ENCODE measurements around the gene PCDHB13.
A peak's percentile ranks its signal among the peaks of the same experiment; 100 is the strongest.
"Not testable (repeated sequence)": the region's sequence is repeated elsewhere in the genome, so short reads cannot be mapped to it uniquely, and the experiment has no call there.

Gene PCDHB13

GRCh38 chr5:141213656-141214339 is at the start of gene PCDHB13:
PCDHB13 (plus strand) TSS chr5:141213919; CDS start chr5:141214124, 205 bp downstream.
- DNase-seq = not testable (repeated sequence)

DNA sequence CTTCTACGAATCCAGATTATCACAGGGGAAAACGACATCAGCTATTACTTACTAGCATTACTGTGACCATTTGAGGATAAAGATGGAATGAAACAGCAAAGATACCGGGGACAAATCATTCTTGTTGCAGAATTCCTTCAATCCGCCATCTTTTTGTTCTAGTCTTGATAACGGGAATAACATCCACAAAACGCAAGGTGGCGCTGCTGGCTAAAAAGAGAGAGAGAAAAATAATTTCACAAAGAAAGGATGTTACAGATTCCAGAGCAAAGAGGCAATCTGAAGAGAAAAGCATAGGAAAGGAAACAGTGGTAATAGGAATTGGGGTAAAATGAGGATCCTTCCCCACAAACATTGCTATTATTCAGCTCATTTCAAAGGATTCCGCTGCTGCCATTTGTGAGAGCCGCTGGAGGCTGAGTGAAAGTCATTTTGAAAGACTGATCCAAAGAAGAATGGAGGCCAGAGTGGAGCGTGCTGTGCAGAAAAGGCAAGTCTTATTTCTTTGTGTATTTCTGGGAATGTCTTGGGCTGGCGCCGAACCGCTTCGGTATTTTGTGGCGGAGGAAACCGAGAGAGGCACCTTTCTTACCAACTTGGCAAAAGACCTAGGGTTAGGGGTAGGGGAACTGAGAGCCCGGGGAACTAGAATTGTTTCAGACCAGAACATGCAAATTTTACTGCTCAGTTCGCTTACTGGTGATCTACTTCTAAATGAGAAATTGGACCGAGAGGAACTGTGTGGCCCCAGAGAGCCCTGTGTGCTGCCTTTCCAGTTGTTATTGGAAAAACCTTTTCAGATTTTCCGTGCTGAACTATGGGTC is 41.1 kb upstream of the PCDHB13 start, which contains the start of gene PCDHB7:
Gene PCDHB7 (plus strand): TSS at position 264 of the 824 bp plus-strand sequence. CDS start 192 bp downstream, at position 456.
- DNase-seq = no peak

GRCh38 chr5:141174291-141175104 is 39.2 kb upstream of the PCDHB13 start:
- not testable (repeated sequence) for DNase-seq

- no peak for DNase-seq
Observed at GRCh38 chr5:141175933-141176332, 37.8 kb upstream of the PCDHB13 start.

GRCh38 chr5:141177577-141178191 is 36.0 kb upstream of the PCDHB13 start, which contains the start of gene PCDHB8:
PCDHB8 (plus strand) TSS chr5:141177790; CDS start chr5:141178035, 245 bp downstream.
- peak; percentile 39 for DNase-seq

- not testable (repeated sequence) for DNase-seq
Observed at GRCh38 chr5:141179371-141179770, 34.3 kb upstream of the PCDHB13 start.

GRCh38 chr5:141179876-141180275 is 33.8 kb upstream of the PCDHB13 start:
- not testable (repeated sequence) for DNase-seq

DNA sequence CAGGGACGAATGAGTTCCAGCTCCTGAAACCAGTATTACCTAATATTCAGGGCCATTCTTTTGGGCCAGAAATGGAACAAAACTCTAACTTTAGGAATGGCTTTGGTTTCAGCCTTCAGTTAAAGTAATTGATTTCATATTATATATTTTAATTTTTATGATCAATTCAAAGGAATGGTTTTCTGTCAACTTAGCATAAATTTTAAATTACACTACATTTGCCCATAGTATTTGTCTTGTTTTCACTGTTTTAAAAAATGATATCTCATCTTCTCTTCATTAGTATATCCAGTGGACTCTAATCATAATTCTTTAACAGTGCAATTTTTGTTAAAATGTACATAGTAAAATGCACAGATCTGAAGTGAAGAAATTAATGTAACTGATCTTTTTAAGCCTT is 33.4 kb upstream of the PCDHB13 start:
- DNase-seq = no peak

DNA sequence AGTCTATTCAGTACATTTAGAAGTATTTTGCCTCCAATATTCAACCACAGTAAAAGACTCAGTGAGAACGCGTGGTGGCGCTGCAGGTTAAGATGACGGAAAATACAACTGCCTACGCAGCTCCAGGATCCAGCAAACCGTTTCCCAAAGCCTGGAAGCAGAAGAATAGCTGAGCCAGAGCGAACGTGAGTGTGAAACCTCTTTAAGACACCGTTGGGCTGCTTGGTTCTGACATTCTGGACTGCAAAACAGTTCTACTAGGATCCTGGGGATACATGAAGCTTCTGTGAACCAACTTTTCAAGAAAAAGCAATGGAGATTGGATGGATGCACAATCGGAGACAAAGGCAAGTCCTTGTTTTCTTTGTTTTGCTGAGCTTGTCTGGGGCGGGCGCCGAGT is 31.5 kb upstream of the PCDHB13 start, which contains the start of gene PCDHB16:
Gene PCDHB16 (plus strand): TSS at position 140 of the 400 bp plus-strand sequence. CDS start 173 bp downstream, at position 313.
- DNase-seq = no peak

- not testable (repeated sequence) for DNase-seq
Observed at GRCh38 chr5:141184117-141184855, 29.4 kb upstream of the PCDHB13 start.

DNA sequence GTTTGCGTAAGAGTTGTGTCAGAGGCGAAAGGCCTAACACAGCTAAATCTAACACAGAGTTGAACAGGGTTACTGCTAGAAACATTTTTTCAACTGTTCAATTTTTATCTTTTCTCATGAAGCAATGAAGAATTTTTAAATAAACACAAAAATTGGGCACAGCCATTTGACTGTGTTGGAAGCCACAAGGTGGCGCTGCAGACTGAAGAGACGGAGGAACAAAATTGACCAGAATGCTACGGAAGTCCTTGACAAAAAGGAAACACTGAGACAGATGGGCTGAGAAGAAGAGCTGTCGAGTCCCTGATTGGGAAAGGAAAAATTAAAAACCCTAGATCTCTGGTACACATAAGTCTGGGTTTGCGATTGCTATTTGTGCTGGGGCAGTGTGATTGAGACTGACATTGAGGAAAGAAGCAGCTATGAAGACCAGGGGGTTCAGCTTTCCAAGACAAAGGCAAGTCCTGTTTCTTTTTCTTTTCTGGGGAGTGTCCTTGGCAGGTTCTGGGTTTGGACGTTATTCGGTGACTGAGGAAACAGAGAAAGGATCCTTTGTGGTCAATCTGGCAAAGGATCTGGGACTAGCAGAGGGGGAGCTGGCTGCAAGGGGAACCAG is 26.7 kb upstream of the PCDHB13 start, which contains the start of gene PCDHB9:
Gene PCDHB9 (plus strand): TSS at position 265 of the 616 bp plus-strand sequence. CDS start 158 bp downstream, at position 423.
- DNase-seq = no peak

- not testable (repeated sequence) for DNase-seq
Observed at GRCh38 chr5:141188682-141189081, 25.0 kb upstream of the PCDHB13 start.

GRCh38 chr5:141189131-141189530 is 24.6 kb upstream of the PCDHB13 start:
- not testable (repeated sequence) for DNase-seq

- no peak for DNase-seq
Observed at GRCh38 chr5:141192110-141192725, 21.5 kb upstream of the PCDHB13 start, which contains the start of gene PCDHB10. PCDHB10 (plus strand) TSS chr5:141192353; CDS start chr5:141192553, 200 bp downstream.

GRCh38 chr5:141194332-141194731 is 19.4 kb upstream of the PCDHB13 start:
- DNase-seq = not testable (repeated sequence)

DNA sequence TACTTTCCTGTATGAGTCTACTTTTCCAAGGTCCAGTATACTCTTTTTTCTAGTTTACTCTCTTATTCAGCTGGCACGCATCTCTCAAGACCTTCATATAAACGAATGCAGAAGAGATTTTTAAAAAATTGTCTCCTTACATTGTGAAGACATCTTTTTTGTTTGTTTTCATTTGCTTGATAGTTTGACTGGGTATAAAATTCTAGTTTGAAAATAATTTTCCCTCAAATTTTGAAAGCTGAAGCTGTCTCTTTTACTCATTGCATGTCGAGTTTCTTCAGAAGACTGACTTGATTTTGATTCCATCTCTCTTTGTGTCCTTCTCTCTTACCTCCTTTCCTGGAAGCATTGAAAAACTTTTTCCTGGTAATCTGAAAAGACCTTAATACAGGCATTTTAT is 17.4 kb upstream of the PCDHB13 start:
- DNase-seq = no peak

GRCh38 chr5:141199359-141200235 is 14.1 kb upstream of the PCDHB13 start, which contains the start of gene PCDHB11:
PCDHB11 (plus strand) TSS chr5:141199627; CDS start chr5:141199775, 148 bp downstream.
- no peak for DNase-seq

GRCh38 chr5:141201126-141201525 is 12.6 kb upstream of the PCDHB13 start:
- DNase-seq = not testable (repeated sequence)

GRCh38 chr5:141201646-141202045 is 12.1 kb upstream of the PCDHB13 start:
- DNase-seq = not testable (repeated sequence)

All from DMS79 treated with DMSO at 0.1 percent for 48 hours (cell line).